ENCODE data around the gene PFN1. TPM values are rescaled to one million over a fixed set of nuclear protein-coding genes. Genes with fewer than 3 reads are reported as not detected.

PFN1 gene
- total RNA-seq, 3 donors from 2014 or later: 605 to 825 (median 723) TPM

GRCh38 chr17:4974115-4974670 is 25.9 kb upstream of the PFN1 start:
- H3K4me3 ChIP-seq: no peak overlapping the region
- intact Hi-C loops (cut with DNase I, micrococcal nuclease): no loop called here
- H3K4me1 ChIP-seq (ENCODE audit: low read depth): no peaks in the 10 kb centered on the region
- DNase-seq (no peak), ATAC-seq (no peak)
- H3K36me3 ChIP-seq (ENCODE audit: low read depth): peaks cover 3% of the 10 kb centered on the region
- TF ChIP-seq CTCF (IDR thresholded peaks at IDR 0.05): no peak
- H3K9me3 ChIP-seq: no peaks in the 10 kb centered on the region

GRCh38 chr17:4973256-4974114 is 25.2 kb upstream of the PFN1 start:
- intact Hi-C loops (cut with DNase I, micrococcal nuclease): no loop called here

GRCh38 chr17:4972752-4973151 is 24.4 kb upstream of the PFN1 start:
- H3K4me3 ChIP-seq: no peak overlapping the region
- peaks cover 3% of the 10 kb centered on the region for H3K36me3 ChIP-seq (ENCODE audit: low read depth)
- DNase-seq (no peak), ATAC-seq (no peak)
- no peak for TF ChIP-seq CTCF (IDR thresholded peaks at IDR 0.05)
- intact Hi-C loops (cut with DNase I, micrococcal nuclease): no loop called here
- no peaks in the 10 kb centered on the region for H3K4me1 ChIP-seq (ENCODE audit: low read depth)
- no peaks in the 10 kb centered on the region for H3K9me3 ChIP-seq

More at GRCh38 chr17:4973256-4974114, 25.2 kb upstream of the PFN1 start:
- Histone ChIP-seq H3K4me3 (no peak overlapping the region), H3K36me3 (ENCODE audit: low read depth) (peaks cover 3% of the 10 kb centered on the region), H3K9me3 (no peaks in the 10 kb centered on the region), H3K4me1 (ENCODE audit: low read depth) (no peaks in the 10 kb centered on the region)
- no peak for ATAC-seq
- no peak for DNase-seq
- TF ChIP-seq CTCF (IDR thresholded peaks at IDR 0.05): no peak

GRCh38 chr17:4972322-4972721 is 24.0 kb upstream of the PFN1 start:
- H3K4me3 ChIP-seq: no peak overlapping the region
- H3K9me3 ChIP-seq: no peaks in the 10 kb centered on the region
- H3K36me3 ChIP-seq (ENCODE audit: low read depth): peaks cover 5% of the 10 kb centered on the region
- no peak for TF ChIP-seq CTCF (IDR thresholded peaks at IDR 0.05)
- ATAC-seq (no peak), DNase-seq (no peak)
- intact Hi-C loops (cut with DNase I, micrococcal nuclease): no loop called here
- H3K4me1 ChIP-seq (ENCODE audit: low read depth): no peaks in the 10 kb centered on the region

- TF ChIP-seq CTCF (IDR thresholded peaks at IDR 0.05): no peak
- Histone ChIP-seq H3K4me1 (ENCODE audit: low read depth) (no peaks in the 10 kb centered on the region), H3K36me3 (ENCODE audit: low read depth) (peaks cover 8% of the 10 kb centered on the region), H3K4me3 (no peak overlapping the region), H3K9me3 (no peaks in the 10 kb centered on the region)
- intact Hi-C loops (cut with DNase I, micrococcal nuclease): no loop called here
- DNase-seq (no peak), ATAC-seq (no peak)
These were observed 23.5 kb upstream of the PFN1 start for GRCh38 chr17:4971826-4972225.
